Aorta (tissue), 5 donors: ENCODE data around the gene ASCL2. TPM values are rescaled to one million over a fixed set of nuclear protein-coding genes. Genes with fewer than 3 reads are reported as not detected.

Source experiments
- ATAC-seq: fragments of 200-7000 bp; cut with Tn5 transposase; one replicate; pipeline ENCODE4 v1.9.1; 2022; ENCODE audit warnings: moderate library complexity; ENCODE audit not compliant: low FRiP score
- DNase-seq, 2 donors: peaks; one replicate each; pipeline ENCODE4 v3.0.0-alpha.2; 2020
- H3K27ac ChIP-seq, 2 donors: one replicate each; pipeline ENCODE4 v1.5.1; 2013; ENCODE audit warnings: low read length in 2 of 2, mild to moderate bottlenecking in 2 of 2, moderate library complexity in 2 of 2, control low read depth in 1 of 2, inconsistent platforms in 1 of 2, low read depth in 1 of 2
- H3K27me3 ChIP-seq, 2 donors: one replicate each; pipeline ENCODE4 v1.6.1; 2013; ENCODE audit warnings: control low read depth in 1 of 2, low read length in 1 of 2, mild to moderate bottlenecking in 1 of 2, moderate library complexity in 1 of 2; ENCODE audit not compliant: insufficient read depth in 2 of 2, control insufficient read depth in 1 of 2
- H3K36me3 ChIP-seq, 2 donors: one replicate each; pipeline ENCODE4 v1.6.1; 2013; ENCODE audit warnings: control low read depth in 1 of 2, low read length in 1 of 2, mild to moderate bottlenecking in 1 of 2; ENCODE audit not compliant: insufficient read depth in 2 of 2, control insufficient read depth in 1 of 2
- H3K4me1 ChIP-seq, 2 donors: one replicate each; pipeline ENCODE4 v1.6.1; 2013; ENCODE audit warnings: low read length in 2 of 2, control low read depth in 1 of 2, mild to moderate bottlenecking in 1 of 2, moderate library complexity in 1 of 2; ENCODE audit not compliant: insufficient read depth in 2 of 2, control insufficient read depth in 1 of 2
- H3K4me3 ChIP-seq, 2 donors: one replicate each; pipeline ENCODE4 v1.5.1; 2013; ENCODE audit warnings: low read length in 2 of 2, control low read depth in 1 of 2, mild to moderate bottlenecking in 1 of 2
- H3K9me3 ChIP-seq: one replicate; pipeline ENCODE4 v1.6.1; 2013; ENCODE audit warnings: mild to moderate bottlenecking, low read length; ENCODE audit not compliant: control insufficient read depth
- WGBS, 2 donors: extraction: QIAGEN DNeasy Blood & Tissue Kit; methylation state at CpG; one replicate each; pipeline ENCODE4 v1.1.7; 2013; 5-methylcytosine and 5-hydroxymethylcytosine counted together
- intact Hi-C, 2 donors: fragments of 100-400 bp; cut with DNase I; formaldehyde crosslinking; loops; one replicate each; pipeline versions ENCODE4 v1.14.2 to v1.15.0; 2022
- polyA plus RNA-seq, 2 donors: library from polyadenylated mRNA; stranded (reverse); fragments of 200-250 nt; gene quantifications; one replicate each; pipeline ENCODE4 v1.2.3, GENCODE V29; 2013
- total RNA-seq, 2 donors: library from RNA; stranded (reverse); fragmentation: NEBNext Ultra II Directional; extraction: Animal tissue kit (Norgen Biotek cat#: 25700); gene quantifications; one replicate each; pipeline ENCODE4 v1.2.1, GENCODE V29; 2021
- donor health status: healthy with polysubstance abuse.
- donor health status: Bipolar disorder and iron deficiency.
- donor health status: DM: no; HTN: no; CAD: no.
- donor health status: DM: no; HTN: no; CAD: no.
- donor health status: DM: yes; HTN: yes; CAD: no.

The ASCL2 gene
- total and polyA plus RNA-seq, 4 donors, result 0.62 to 1.4 TPM; not detected in 2

- H3K4me1 ChIP-seq, result no peaks in the 10 kb centered on the region
- H3K36me3 ChIP-seq, result no peaks in the 10 kb centered on the region
- ATAC-seq (no peak), DNase-seq (peak in 1 of 2 donors; percentile 78)
- H3K4me3 ChIP-seq, result no peak overlapping the region
- 84 to 86% methylated on average over 16 to 19 of the region's 19 CpGs for WGBS, 2 donors
- no peak overlapping the region for H3K27ac ChIP-seq
- H3K27me3 ChIP-seq, result no peaks in the 10 kb centered on the region
- no peaks in the 10 kb centered on the region for H3K9me3 ChIP-seq
- intact Hi-C loops, result loop anchor here (5.0 to 10.0 kb wide), 2 partner anchors 96 to 103 kb away; no protein-coding TSS in a partner anchor
These were observed 30.0 kb upstream of the ASCL2 start for GRCh38 chr11:2300290-2300935.

- WGBS, 2 donors, result 81 to 90% methylated on average over 10 of the region's 10 CpGs
- ATAC-seq (no peak), DNase-seq (peak in 1 of 2 donors; percentile 55)
- no peaks in the 10 kb centered on the region for H3K36me3 ChIP-seq
- H3K4me1 ChIP-seq, result no peaks in the 10 kb centered on the region
- intact Hi-C loops, result loop anchor here (5.0 to 10.0 kb wide), 2 partner anchors 95 to 102 kb away; no protein-coding TSS in a partner anchor
- no peaks in the 10 kb centered on the region for H3K9me3 ChIP-seq
- H3K27ac ChIP-seq, result no peak overlapping the region
- H3K27me3 ChIP-seq, result no peaks in the 10 kb centered on the region
- H3K4me3 ChIP-seq, result no peak overlapping the region
These were observed 29.4 kb upstream of the ASCL2 start for GRCh38 chr11:2299773-2300172.

GRCh38 chr11:2298795-2299761, 28.7 kb upstream of the ASCL2 start:
- 78 to 82% methylated on average over 18 of the region's 18 CpGs for WGBS, 2 donors
- intact Hi-C loops, result no loop called here

GRCh38 chr11:2298131-2298794, 27.9 kb upstream of the ASCL2 start:
- no peaks in the 10 kb centered on the region for H3K4me1 ChIP-seq
- peak; percentile 4 to 68 for DNase-seq
- intact Hi-C loops, result no loop called here
- WGBS, 2 donors, result 81 to 88% methylated on average over 14 of the region's 14 CpGs
- no peaks in the 10 kb centered on the region for H3K9me3 ChIP-seq
- no peak overlapping the region for H3K4me3 ChIP-seq
- no peak for ATAC-seq
- no peak overlapping the region for H3K27ac ChIP-seq
- H3K27me3 ChIP-seq, result no peaks in the 10 kb centered on the region
- H3K36me3 ChIP-seq, result no peaks in the 10 kb centered on the region

More at GRCh38 chr11:2298795-2299761, 28.7 kb upstream of the ASCL2 start:
- Histone ChIP-seq H3K27me3 (no peaks in the 10 kb centered on the region), H3K4me1 (no peaks in the 10 kb centered on the region), H3K4me3 (no peak overlapping the region), H3K9me3 (no peaks in the 10 kb centered on the region), H3K27ac (no peak overlapping the region), H3K36me3 (no peaks in the 10 kb centered on the region)
- ATAC-seq, result no peak
- peak in 1 of 2 donors; percentile 72 for DNase-seq

GRCh38 chr11:2297623-2298030, 27.2 kb upstream of the ASCL2 start:
- DNase-seq (peak; percentile 2 to 5), ATAC-seq (no peak)
- intact Hi-C loops, result no loop called here
- Histone ChIP-seq H3K27me3 (no peaks in the 10 kb centered on the region), H3K27ac (no peak overlapping the region), H3K36me3 (no peaks in the 10 kb centered on the region), H3K4me3 (no peak overlapping the region), H3K4me1 (no peaks in the 10 kb centered on the region), H3K9me3 (no peaks in the 10 kb centered on the region)
- WGBS, 2 donors, result 45 to 65% methylated on average over 1 of the region's 1 CpG

- H3K27ac ChIP-seq, result no peak overlapping the region
- ATAC-seq (no peak), DNase-seq (peak; percentile 29 to 65)
- H3K4me3 ChIP-seq, result no peak overlapping the region
- no peaks in the 10 kb centered on the region for H3K36me3 ChIP-seq
- WGBS, 2 donors, result 89 to 91% methylated on average over 13 of the region's 13 CpGs
- H3K9me3 ChIP-seq, result no peaks in the 10 kb centered on the region
- no peaks in the 10 kb centered on the region for H3K27me3 ChIP-seq
- H3K4me1 ChIP-seq, result no peaks in the 10 kb centered on the region
- intact Hi-C loops, result no loop called here
These were observed 26.7 kb upstream of the ASCL2 start for GRCh38 chr11:2296913-2297622.

- intact Hi-C loops, result no loop called here
- no peaks in the 10 kb centered on the region for H3K36me3 ChIP-seq
- no peaks in the 10 kb centered on the region for H3K4me1 ChIP-seq
- no peak for ATAC-seq
- no peak overlapping the region for H3K27ac ChIP-seq
- no peak overlapping the region for H3K4me3 ChIP-seq
- peak; percentile 29 to 57 for DNase-seq
- 86 to 87% methylated on average over 12 to 17 of the region's 17 CpGs for WGBS, 2 donors
- H3K27me3 ChIP-seq, result no peaks in the 10 kb centered on the region
- H3K9me3 ChIP-seq, result no peaks in the 10 kb centered on the region
These were observed 25.9 kb upstream of the ASCL2 start for GRCh38 chr11:2295971-2296912.
